ENCODE data around the gene AMBRA1.

- TF ChIP-seq CTCF (IDR thresholded peaks at IDR 0.05; ENCODE audit: poor library complexity, severe bottlenecking) (no peak), POLR2AphosphoS5 (IDR thresholded peaks at IDR 0.05) (no peak)
Observed at GRCh38 chr11:46388619-46389449, 205.0 kb downstream of the AMBRA1 start.

Measured in neural cell (in vitro differentiated cells).